Measurements from ENCODE around the gene DOK4.

Gene DOK4

DNA sequence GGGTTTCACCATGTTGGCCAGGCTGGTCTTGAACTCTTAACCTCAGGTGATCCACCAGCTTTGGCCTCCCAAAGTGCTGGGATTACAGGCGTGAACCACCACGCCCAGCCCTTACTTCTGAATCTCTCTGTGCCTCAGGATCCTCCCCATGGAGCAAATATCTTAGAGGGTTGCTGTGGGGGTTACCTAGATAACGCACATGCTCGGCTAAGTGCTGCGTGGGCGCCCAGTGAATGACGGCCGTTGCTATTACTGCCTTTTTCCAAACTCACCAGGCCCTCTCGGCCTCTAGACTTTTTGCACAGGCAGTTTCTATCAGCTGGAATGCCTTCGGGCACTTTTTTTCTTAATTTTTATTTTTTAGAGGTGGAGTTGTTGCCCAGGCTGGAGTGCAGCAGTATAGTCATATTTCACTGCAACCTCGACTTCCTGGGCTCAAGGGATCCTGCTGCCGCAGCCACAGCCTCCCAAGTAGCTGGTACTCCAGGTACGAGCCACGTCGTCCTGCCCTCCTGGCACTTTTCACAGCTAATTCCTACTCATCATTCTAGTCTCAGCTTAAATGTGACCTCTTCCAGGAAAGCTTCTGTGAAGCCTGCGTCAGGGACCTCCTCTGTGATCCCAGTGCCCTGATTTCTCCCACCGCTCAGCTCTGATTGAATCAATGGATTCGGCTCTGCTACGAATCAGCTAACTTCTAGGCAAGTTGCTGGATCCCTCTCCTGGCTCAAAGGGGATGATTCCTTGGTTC is 41.5 kb upstream of the DOK4 start:
- no peak for DNase-seq (ENCODE audit: low read depth)
- TF ChIP-seq CTCF (conservative IDR thresholded peaks at IDR 0.05; ENCODE audit: low read depth, low read length) = no peak
- no peak overlapping the region for H3K4me3 ChIP-seq (ENCODE audit: low read length)

DNA sequence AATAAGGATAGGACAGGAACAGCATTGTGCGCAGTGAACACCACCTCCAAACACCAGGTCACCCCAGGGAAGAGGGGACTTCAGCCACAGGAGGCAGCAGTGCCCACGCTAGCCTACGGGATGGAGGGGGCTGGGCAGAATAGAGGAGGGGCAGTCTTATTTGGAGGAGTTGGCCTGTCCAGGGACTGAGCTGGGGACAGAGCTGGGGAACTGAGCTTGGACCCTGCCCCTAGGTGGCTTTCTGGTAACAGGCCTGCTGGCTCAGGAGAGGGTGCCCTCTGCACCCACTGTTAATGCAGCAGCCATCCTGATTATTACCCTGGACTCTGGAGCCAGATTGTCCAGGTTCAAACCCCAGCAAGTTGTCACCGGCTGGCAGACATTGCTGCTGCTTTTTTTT is 40.7 kb upstream of the DOK4 start:
- no peak for TF ChIP-seq CTCF (conservative IDR thresholded peaks at IDR 0.05; ENCODE audit: low read depth, low read length)
- DNase-seq (ENCODE audit: low read depth) = no peak
- H3K4me3 ChIP-seq (ENCODE audit: low read length) = no peak overlapping the region

GRCh38 chr16:57526498-57526897 is 40.2 kb upstream of the DOK4 start:
- no peak for DNase-seq (ENCODE audit: low read depth)
- TF ChIP-seq CTCF (conservative IDR thresholded peaks at IDR 0.05; ENCODE audit: low read depth, low read length) = no peak
- H3K4me3 ChIP-seq (ENCODE audit: low read length) = no peak overlapping the region

DNA sequence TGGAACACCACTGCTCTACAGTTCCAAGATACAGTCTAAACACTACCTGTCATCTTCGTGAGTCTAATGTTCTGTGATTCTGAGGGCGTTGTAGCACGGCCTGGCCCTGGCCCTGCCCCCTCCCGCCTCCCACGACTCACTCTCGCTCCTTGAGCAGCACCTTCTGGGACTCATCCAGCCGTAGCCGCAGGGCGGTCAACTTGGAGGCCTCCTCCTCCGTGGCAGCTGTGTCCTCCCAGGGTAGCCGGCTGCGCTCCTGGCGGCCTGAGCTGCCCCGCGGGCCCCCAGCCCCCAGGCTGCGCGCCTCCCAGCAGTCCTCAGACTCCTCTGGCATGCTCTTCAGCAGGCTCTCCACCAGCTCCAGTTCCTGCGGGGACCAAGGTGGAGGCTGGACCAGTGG is 39.5 kb upstream of the DOK4 start:
- TF ChIP-seq CTCF (conservative IDR thresholded peaks at IDR 0.05; ENCODE audit: low read depth, low read length) = no peak
- no peak for DNase-seq (ENCODE audit: low read depth)

GRCh38 chr16:57522960-57523359 is 36.7 kb upstream of the DOK4 start:
- no peak for TF ChIP-seq CTCF (conservative IDR thresholded peaks at IDR 0.05; ENCODE audit: low read depth, low read length)
- H3K4me3 ChIP-seq (ENCODE audit: low read length) = no peak overlapping the region
- no peak for DNase-seq (ENCODE audit: low read depth)

More for the DNA sequence above, 39.5 kb upstream of the DOK4 start:
- no peak overlapping the region for H3K4me3 ChIP-seq (ENCODE audit: low read length)

DNA sequence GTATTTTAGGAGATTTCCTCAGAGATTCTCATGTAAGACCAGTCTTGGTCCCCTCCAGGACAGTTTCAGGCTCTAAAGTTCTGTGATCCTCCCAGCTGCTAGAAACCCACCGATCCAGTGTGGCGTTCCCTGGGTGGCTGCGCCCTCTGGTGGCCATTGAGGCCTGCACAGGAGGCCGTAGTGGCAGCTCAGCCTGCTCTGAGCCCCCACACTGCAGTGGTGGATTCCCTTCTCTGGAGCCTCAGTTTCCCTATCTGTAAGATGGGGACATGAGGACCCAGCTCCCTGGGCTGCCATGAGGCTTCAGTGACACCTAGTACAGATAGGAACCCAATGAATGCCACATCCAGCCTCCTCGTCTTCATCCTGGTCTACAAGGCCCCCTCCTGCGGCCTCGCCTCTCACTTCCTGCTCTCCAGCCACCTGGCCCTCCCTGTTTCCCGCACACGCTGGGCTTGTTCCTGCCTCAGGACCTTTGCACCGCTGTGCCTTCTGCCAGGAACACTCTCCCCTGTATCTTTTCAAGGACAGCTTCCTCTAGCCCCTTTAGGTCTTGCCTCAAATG is 33.6 kb upstream of the DOK4 start:
- peak; percentile 99 for TF ChIP-seq CTCF (conservative IDR thresholded peaks at IDR 0.05; ENCODE audit: low read depth, low read length)
- DNase-seq (ENCODE audit: low read depth) = no peak
- no peak overlapping the region for H3K4me3 ChIP-seq (ENCODE audit: low read length)

DNA sequence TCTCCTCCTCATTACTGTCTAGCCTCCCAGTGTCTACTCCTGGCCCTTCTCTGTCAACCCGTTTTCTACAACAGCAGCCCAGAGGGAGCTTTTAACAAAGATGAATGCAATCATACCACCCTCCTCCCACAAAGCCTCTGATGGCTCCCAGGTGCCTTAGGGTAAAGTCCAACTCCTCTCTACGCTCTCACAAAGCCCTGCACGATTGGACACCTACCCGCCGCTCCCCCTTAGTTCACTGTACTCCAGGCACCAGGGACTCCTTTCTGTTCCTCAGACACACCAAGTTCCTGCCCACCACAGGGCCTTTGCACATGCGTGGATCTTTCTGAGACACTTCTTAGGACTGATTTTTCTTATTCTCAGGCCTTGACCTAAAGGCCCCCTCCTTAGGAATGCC is 32.6 kb upstream of the DOK4 start:
- no peak for DNase-seq (ENCODE audit: low read depth)
- TF ChIP-seq CTCF (conservative IDR thresholded peaks at IDR 0.05; ENCODE audit: low read depth, low read length) = no peak
- H3K4me3 ChIP-seq (ENCODE audit: low read length) = no peak overlapping the region
